ENCODE data around the gene PFDN2.
A peak's percentile ranks its signal among the peaks of the same experiment; 100 is the strongest.

The PFDN2 gene, protein sequence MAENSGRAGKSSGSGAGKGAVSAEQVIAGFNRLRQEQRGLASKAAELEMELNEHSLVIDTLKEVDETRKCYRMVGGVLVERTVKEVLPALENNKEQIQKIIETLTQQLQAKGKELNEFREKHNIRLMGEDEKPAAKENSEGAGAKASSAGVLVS

DNA sequence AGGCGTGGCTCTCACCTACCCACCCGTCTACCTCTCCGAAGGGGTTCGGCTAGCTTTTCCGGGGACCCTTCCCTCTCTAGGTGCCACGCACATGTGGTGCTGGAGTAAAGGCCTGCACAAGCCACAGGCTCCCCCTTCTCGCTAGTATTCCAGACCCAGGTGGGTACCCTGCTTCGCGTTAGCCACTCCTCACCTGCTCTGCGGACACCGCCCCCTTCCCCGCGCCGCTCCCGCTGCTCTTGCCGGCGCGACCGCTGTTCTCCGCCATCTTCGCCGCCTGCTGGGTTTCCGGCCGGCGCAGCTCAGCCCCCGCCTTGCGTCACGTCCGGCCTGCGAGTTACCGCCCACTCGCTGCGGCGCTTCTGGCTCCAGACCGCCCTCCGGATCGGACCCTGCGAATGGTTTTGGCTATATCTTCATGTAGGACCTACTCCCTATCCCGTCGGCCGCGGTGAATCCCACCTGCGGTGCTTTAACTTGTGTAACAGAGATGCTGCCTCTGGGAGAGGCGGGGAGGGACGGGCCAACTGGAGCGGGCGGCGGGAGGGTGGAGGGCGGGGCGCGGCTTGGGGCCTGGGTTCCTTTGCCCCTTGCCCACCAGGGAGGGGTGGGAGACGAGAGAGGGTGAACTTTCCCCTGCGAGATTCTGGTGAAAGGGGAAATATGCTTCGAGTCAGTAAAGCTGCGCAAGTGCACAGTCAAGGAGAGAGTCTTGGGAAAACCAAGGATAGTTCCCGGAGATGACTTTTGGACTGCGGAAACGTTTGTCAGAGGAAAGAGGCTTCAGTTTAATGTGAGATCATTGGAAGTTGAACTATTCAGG, at the start of gene PFDN2, which contains the start of gene NIT1:
Gene PFDN2 (minus strand): TSS at position 279 of the 823 bp plus-strand sequence. CDS start 11 bp downstream, at position 268.
Gene NIT1 (plus strand): TSS at position 347 of the 823 bp plus-strand sequence. CDS start 72 bp downstream, at position 419.
- DNase-seq (ENCODE audit: low spot score) = peak; percentile 93

DNA sequence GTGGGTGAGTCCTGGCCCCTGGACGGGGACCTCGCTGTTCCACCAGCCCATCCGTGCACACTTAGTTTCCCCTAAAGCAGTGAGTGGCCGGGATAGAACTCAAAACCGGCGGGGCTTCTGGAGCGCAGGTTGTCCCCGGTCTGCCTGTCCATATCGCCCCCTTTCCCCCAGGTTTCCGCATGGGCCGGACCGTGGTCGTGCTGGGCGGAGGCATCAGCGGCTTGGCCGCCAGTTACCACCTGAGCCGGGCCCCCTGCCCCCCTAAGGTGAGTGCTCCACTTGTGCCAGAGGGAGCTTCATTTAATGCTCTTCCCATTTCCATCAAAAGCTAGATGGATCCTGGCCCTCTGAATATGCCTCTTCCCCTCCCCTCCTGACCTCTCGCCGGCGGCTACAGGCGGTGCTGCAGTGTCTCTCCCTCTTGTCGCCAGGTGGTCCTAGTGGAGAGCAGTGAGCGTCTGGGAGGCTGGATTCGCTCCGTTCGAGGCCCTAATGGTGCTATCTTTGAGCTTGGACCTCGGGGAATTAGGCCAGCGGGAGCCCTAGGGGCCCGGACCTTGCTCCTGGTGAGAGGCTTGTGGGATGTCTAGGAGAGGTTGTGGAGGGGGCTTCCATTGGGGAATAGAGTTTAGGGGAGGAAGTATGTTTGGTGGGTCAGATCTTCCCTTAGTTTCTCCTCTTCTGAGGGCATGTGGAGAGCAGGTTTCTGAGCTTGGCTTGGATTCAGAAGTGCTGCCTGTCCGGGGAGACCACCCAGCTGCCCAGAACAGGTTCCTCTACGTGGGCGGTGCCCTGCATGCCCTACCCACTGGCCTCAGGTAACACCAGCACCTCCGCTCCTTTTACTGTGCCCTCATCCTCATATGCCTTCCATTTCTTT, 49.1 kb upstream of the PFDN2 start:
- DNase-seq (ENCODE audit: low spot score) = no peak

DNA sequence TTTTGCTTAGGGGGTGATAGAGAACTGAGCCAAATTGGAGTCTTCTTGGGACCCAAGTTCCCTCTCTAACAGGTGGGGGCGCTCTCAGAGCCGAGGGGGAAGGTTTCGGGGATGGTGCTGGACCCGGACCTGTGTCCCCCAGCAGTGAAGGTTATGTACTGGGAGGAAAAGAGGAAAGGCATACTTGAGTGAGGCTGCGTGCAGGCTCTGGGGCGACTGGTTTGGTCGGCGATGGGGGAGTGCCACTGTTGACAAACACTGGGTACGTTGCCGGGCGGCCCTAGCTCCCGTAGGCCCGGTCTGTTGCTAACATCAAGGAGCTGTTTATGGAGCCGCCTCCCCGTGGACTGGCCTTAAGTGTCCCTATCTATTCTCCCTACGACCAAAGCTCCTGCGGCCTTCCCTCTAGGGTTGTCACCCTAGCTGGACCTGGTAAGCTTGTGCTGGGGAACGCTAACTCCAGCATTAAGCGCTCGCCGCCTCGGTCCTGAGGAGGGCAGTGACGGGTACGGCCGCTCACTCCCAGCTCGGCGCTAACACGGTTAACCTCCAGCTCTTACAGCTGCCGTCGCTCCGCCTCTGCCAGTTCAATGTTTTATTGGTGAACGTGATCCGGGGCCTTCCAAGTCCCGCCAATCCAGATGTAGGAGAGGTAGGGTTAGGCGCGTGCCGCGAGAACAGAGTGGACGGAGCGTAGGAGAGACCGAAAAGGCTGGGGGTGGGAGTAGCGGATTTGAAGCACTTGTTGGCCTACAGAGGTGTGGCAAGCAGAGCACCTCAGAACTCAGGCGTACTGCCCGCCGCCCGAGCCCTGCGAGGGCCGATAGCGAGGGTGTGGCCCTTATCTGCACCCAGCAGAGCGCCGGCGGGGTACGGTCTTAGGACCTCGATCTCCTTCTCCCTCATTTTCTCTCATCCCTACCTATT, 48.2 kb upstream of the PFDN2 start, which contains the start of gene PPOX:
Gene PPOX (plus strand): TSS at position 685 of the 927 bp plus-strand sequence. CDS start 422 bp downstream, outside the sequence.
- DNase-seq (ENCODE audit: low spot score) = peak; percentile 99

DNA sequence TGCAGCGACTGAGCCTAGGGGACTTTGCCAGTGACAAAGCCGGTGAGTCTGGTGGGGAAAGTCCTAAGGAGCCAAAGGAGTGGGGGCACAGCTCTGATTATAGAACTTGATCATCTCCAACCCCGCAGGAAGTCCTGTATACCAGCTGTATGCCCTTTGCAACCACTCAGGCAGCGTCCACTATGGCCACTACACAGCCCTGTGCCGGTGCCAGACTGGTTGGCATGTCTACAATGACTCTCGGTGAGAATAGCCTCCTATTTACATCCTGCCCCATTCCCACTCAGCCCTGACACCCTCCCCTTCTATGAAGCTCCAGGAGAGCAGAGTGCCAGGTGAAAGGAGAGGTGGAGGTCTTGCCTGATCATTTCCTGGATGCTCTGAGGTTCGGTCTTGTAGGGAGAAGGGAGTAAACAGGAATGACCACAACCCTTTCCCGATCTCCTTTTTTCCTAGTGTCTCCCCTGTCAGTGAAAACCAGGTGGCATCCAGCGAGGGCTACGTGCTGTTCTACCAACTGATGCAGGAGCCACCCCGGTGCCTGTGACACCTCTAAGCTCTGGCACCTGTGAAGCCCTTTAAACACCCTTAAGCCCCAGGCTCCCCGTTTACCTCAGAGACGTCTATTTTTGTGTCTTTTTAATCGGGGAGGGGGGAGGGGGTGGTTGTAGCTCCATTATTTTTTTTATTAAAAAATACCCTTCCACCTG, 47.2 kb upstream of the PFDN2 start:
- no peak for DNase-seq (ENCODE audit: low spot score)

DNA sequence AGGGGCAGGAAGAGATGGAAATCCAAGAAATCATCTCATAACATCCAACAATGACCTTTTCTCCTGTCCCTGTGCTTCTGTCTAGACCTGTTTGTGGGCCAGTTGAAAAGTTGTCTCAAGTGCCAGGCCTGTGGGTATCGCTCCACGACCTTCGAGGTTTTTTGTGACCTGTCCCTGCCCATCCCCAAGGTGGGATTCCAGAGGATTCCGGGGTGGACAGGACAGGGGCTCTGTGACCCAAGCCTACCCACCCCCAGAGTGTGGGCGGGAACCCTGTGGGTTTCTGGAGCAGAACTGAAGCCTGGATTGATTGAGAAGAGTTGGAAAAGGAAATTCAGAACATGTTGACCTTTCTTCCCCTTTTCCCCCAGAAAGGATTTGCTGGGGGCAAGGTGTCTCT, 46.0 kb upstream of the PFDN2 start:
- DNase-seq (ENCODE audit: low spot score) = no peak

DNA sequence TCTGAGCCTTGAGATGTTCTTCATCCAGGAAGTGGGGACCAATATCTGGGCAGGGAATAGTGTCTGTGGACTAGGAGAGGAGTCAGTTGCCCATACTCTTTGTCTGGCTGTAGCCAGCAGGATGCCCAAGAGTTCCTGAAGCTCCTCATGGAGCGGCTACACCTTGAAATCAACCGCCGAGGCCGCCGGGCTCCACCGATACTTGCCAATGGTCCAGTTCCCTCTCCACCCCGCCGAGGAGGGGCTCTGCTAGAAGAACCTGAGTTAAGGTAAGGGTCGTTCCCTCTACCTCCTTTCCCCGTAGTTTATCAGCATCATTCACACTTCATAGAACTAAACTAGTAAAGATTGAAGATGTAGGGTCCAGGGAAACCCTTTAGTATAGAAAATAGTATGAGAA, 45.0 kb upstream of the PFDN2 start:
- no peak for DNase-seq (ENCODE audit: low spot score)

DNA sequence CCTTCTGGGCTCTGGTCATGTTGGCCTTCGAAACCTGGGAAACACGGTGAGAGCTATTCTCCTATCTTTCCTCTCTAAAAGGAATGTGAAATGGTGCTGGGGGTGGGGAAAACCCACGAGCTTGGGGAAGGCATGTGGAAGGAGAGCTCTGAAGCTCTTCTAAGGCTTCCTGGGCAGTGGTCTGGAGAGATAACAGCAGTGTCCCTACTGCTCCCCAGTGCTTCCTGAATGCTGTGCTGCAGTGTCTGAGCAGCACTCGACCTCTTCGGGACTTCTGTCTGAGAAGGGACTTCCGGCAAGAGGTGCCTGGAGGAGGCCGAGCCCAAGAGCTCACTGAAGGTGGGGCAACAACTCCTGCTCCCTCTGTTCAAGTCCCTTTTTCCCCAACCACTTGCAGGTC, 44.2 kb upstream of the PFDN2 start:
- no peak for DNase-seq (ENCODE audit: low spot score)

DNA sequence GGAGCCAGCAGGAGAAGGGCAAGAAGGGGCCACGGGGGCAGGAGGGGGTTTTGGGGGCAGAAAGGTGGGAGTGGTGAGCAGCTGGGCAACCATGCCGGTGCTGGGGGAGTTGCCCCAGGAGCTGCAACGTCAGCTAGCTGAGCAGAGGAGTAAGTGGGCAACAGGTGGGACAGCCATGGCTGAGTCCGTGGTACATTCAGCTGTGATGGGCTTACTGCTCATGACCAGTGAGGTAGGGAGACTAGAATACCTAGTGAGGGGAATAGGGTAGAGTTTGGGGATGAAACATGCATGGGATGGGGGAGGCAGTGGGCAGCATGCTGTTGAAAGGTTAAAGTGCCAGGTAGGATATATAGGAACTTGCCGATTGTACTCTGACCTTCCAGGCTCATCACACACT, 43.8 kb upstream of the PFDN2 start:
- DNase-seq (ENCODE audit: low spot score) = no peak

DNA sequence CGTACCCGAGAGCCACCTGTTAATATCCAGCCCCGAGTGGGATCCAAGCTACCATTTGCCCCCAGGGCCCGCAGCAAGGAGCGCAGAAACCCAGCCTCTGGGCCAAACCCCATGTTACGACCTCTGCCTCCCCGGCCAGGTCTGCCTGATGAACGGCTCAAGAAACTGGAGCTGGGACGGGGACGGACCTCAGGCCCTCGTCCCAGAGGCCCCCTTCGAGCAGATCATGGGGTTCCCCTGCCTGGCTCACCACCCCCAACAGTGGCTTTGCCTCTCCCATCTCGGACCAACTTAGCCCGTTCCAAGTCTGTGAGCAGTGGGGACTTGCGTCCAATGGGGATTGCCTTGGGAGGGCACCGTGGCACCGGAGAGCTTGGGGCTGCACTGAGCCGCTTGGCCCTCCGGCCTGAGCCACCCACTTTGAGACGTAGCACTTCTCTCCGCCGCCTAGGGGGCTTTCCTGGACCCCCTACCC, 42.9 kb upstream of the PFDN2 start:
- DNase-seq (ENCODE audit: low spot score) = no peak

DNA sequence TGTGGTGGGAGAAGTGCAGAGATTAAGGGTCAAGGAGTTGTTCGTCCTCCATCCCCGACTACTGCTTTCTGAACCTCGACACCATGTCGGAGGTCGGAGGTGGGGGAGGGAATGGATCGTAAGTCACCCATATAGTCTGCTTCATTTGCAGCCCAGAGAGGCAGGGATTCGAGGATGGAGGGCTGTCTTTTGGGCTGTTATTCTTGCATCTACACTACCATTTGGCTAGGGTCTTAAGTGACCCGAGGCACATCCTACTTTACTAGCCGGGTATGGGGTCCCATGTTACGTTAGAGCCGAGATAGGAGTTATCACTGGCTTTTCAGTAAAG, 42.0 kb upstream of the PFDN2 start:
- no peak for DNase-seq (ENCODE audit: low spot score)

DNA sequence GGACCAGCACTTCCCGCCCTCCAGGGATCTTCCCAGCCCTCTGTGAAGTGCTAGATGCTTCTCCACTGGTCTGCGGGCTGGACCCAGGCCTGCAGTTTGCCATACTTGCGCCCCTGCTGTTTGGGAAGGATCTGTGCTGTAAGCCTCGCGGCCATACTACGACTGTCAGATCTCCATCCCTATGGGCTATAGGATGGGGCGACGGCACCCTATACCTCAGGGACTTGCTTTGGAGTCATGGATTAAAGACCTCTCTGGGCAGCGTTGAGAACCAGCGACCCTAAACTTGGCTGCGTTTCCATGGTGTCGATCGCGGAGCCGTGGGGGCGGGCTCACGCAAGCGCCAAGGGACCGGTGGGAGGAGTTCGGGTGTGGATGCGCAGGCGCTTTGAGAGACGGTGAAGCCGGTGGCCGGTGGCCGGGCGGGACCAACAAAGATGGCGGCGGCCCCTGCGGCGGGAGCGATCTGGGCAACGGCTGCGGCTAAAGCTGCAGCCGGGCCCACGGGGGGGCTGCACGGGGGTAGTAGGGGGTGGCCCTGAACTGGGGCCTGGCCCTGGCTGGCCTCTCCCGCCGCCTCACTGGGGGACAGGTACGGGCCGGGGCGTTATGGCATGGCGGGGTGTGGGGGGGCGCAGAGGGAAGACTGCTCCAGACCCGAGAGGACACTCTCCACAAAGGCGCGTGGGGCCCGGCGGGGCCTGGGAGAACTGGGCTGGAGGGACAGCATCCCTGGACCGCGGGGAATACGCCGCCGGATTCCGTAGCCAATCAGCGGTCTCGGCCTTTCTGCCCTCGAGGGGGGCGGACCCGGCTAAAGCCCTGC, 41.5 kb upstream of the PFDN2 start, which contains the start of gene USP21:
Gene USP21 (plus strand): TSS at position 414 of the 826 bp plus-strand sequence. CDS start 1,141 bp downstream, outside the sequence.
- DNase-seq (ENCODE audit: low spot score) = peak; percentile 95

DNA sequence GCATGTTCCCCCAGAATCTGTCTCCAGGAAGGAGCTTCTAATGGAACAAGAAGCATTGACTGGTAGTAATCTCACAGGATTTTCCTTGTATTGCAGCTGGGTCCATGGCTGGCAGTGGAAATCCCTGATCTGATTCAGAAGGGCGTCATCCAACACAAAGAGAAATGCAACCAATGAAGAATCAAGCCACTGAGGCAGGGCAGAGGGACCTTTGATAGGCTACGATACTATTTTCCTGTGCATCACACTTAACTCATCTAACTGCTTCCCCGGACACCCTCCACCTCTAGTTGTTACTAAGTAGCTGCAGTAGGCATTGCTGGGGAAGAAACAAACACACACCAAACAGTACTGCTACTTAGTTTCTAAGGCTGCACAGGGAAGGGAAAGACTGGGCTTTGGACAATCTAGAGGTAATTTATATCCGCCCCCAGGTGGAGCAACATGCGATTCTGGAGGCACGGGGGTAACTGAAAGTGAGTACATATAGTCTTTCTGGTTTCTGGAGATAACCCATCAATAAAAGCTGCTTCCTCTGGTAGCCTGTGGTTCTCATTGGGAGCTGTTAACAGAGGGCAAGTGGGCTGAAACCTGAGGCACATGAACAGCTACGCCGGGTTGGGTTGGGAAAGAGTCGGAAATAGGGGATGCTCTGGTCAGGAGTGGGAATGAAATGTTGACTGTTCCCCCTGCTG, 40.6 kb upstream of the PFDN2 start:
- no peak for DNase-seq (ENCODE audit: low spot score)

DNA sequence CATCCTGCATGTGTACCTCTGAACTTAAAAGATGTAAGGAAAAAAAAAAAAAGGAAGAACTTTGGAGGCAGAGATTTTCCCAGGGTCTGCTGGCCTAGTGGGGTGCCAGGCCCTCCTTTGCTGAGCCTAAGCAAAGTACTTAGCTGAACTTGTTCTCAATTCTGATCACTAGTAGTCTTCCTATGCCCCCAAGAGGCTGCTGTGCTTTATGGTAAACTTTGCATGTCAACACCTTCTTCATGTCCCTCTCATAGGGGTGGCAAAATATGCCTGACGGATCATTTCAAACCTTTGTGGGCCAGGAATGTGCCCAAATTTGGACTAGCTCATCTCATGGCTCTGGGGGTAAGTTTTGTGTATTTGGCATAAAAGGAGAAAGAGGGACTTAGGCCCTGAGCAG, 40.0 kb upstream of the PFDN2 start:
- no peak for DNase-seq (ENCODE audit: low spot score)

DNA sequence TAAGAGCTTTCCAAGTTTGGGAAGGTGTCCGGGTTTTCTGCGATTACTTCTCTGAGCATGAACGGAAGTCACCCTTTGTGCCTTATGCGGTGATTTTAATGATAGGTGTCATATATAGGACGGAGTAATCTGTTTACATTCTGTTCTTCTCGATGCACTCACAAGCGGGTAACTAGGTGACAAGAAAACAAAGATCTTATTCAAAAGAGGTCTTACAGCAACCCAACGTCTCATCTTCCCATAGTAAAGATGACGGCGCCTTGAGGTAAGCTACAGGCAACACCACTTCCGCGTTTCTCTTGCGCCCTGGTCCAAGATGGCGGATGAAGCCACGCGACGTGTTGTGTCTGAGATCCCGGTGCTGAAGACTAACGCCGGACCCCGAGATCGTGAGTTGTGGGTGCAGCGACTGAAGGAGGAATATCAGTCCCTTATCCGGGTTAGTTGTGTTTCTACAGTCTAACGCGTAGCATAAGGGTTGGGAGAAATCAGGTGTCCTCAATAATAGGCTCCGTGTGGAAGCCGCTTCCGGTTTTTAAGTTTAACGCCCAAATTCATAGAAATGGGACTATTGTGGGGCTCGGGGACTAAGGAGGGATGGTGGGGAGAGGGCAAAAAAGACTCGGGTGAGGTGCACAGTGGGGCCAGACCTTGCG, 36.0 kb upstream of the PFDN2 start, which contains the start of gene UFC1:
Gene UFC1 (plus strand): TSS at position 297 of the 656 bp plus-strand sequence. CDS start 20 bp downstream, at position 317.
- DNase-seq (ENCODE audit: low spot score) = peak; percentile 95

DNA sequence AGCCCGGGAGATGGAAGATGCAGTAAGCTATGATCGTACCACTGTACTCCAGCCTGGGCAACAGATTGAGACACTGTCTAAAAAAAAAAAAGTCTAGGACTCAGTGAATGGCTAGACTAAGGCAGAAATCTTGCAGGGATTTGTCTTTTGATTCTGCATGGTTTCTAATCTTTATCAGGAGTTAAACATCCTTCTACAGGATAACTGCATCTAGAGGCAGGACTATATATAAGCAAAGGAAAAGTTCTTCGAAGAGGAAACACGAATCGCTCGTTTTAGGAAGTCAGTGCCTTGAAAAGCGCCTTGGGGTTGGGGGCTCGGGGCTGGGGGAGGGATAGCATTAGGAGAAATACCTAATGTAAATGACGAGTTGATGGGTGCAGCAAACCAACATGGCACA, 35.3 kb upstream of the PFDN2 start:
- no peak for DNase-seq (ENCODE audit: low spot score)

DNA sequence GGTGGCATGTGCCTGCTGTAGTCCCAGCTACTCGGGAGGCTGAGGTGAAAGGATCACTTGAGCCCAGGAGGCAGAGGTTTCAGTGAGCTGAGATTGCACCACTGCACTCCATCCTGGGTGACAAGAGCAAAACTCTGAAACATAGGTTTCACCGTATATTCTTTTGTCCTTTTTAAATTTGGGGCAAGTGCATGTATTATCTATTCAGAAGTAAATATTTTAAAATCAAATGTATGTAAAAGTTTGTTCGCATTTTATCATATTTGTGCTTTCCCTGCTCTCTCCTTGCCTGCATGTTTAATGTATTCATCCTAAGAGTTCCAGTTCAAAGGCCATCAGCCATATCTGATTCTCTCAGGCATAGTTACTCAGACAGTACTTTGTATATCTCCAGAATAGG, 28.0 kb upstream of the PFDN2 start:
- no peak for DNase-seq (ENCODE audit: low spot score)

DNA sequence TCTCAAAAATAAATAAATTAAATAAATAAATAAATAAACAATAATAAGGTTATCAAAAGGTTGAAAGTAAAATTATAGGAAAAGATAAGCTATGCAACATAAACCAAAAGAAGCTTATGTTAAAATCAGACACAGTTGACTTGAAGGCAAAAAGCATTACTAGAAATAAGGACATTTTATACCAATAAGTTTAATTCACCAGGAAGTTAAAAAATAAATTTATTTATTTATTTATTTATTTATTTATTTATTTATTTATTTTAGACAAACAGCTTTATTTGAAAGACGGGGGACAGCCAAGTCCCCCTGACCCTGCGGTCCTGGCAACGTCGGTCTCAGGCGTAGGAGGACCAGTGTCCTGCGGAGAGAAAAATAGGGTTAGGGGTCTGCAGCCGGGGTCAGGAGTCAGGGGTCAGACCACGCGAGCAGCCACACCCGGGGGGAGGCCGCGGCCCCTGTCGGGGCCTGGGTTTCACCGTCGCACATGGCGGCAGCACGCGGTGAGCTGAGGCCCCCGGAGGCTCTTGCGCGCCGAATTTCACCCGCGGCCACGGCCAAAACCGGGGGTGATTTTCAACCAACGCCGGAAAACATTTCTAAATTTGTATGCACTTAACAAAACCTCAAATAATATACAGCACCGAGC, 23.0 kb upstream of the PFDN2 start:
- no peak for DNase-seq (ENCODE audit: low spot score)

DNA sequence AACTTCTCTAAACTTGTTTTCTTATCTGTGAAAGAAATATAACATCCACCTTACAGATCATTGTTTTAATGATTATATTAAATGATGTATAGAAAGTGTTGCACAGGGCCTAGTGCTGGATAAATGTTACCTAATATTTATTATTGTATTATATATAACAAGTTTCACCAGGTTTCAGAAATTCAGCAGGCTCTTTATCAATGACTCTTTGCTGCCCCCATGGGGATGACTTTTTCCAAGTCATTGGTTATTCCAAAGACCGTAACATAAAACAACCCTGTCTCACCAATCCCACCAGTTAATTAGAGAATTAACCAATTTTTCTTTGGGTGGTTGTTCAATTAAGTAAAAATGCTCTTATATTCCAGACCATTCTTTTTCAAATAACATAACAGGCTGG, 21.9 kb upstream of the PFDN2 start:
- no peak for DNase-seq (ENCODE audit: low spot score)
